Thyroid gland (tissue), 4 donors: ENCODE data around the gene ZNF280D.

Experiments
- POLR2A ChIP-seq, 2 donors: fragments of 450-650 bp; IDR thresholded peaks; one replicate each; pipeline ENCODE4 v1.6.1; 2017; ENCODE audit warnings: antibody characterized with exemption in 2 of 2, mild to moderate bottlenecking in 2 of 2, moderate library complexity in 1 of 2
- TF ChIP-seq, protein P1 (sequence below), 6 experiments: fragments of 200-600 bp in 3 of 6; fragments of 450-650 bp in 3 of 6; sonication (generic) in 3 of 6; IDR thresholded peaks; one replicate each; pipeline ENCODE4 v1.5.1; 2016 to 2019; ENCODE audit warnings: antibody characterized with exemption in 6 of 6, mild to moderate bottlenecking in 2 of 6, inconsistent platforms in 1 of 6, moderate library complexity in 1 of 6

DNA sequence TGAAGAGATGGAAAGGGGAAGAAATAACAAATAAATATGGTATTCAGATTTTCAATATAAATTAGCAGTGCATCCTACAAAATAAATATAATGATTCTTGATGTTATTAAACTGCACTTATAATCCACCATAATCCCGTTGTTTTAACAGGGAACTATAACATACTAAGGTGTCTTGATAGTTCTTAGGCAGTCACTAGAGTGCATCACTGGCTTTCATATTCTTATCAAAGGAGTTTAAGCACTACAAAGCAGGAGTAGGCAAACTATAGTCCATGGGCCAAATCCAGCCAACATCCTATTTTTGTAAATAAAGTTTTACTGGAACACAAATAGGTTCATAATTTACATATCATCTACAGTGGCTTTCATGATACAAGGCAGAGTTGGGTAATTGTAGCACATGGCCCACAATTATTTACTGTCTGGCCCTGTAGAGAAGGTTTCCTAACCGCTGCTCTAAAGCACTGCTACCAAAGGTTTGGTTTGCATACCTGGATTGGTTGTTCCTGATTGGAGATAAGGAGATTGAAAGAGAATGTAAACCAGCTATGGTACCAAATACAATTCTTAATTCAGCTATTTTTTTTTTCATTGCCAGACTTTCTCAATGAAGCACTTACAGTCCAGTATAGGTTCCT lies 104.3 kb downstream of the ZNF280D start:
- TF ChIP-seq, protein P1, sequence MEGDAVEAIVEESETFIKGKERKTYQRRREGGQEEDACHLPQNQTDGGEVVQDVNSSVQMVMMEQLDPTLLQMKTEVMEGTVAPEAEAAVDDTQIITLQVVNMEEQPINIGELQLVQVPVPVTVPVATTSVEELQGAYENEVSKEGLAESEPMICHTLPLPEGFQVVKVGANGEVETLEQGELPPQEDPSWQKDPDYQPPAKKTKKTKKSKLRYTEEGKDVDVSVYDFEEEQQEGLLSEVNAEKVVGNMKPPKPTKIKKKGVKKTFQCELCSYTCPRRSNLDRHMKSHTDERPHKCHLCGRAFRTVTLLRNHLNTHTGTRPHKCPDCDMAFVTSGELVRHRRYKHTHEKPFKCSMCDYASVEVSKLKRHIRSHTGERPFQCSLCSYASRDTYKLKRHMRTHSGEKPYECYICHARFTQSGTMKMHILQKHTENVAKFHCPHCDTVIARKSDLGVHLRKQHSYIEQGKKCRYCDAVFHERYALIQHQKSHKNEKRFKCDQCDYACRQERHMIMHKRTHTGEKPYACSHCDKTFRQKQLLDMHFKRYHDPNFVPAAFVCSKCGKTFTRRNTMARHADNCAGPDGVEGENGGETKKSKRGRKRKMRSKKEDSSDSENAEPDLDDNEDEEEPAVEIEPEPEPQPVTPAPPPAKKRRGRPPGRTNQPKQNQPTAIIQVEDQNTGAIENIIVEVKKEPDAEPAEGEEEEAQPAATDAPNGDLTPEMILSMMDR (IDR thresholded peaks at IDR 0.05), result no peak
- no peak for TF ChIP-seq POLR2A (IDR thresholded peaks at IDR 0.05)
